ENCODE measurements around the gene KIF26B.

GRCh38 chr1:245621589-245621988, 466.8 kb downstream of the KIF26B start:
- TF ChIP-seq CTCF (conservative IDR thresholded peaks at IDR 0.05; ENCODE audit: low read length) (no peak), EZH2phosphoT487 (IDR thresholded peaks at IDR 0.05; ENCODE audit: borderline replicate concordance) (no peak)

All from Loucy (cell line).